Measurements from ENCODE around the gene FMN1.

Gene FMN1

GRCh38 chr15:33044598-33044997, 149.9 kb downstream of the FMN1 start:
- H3K9me2 ChIP-seq (replicated peaks; ENCODE audit: control insufficient read depth, low read length) = no peaks in the 10 kb centered on the region
- H3K79me2 ChIP-seq (ENCODE audit: control insufficient read depth, low read length) = no peaks in the 10 kb centered on the region
- H4K20me1 ChIP-seq (ENCODE audit: control insufficient read depth, insufficient read depth, low read depth, low read length) = no peaks in the 10 kb centered on the region
- H3K4me1 ChIP-seq (ENCODE audit: control insufficient read depth, low read length) = no peaks in the 10 kb centered on the region
- no peak for TF ChIP-seq CTCF (IDR thresholded peaks at IDR 0.05; ENCODE audit: low read depth, low read length, poor library complexity, severe bottlenecking)
- TF ChIP-seq EZH2phosphoT487 (IDR thresholded peaks at IDR 0.05; ENCODE audit: borderline replicate concordance, low read length) = no peak
- no peak overlapping the region for H3K4me3 ChIP-seq (ENCODE audit: low read length)
- H3K27ac ChIP-seq (ENCODE audit: low read depth, low read length) = no peak overlapping the region
- no peaks in the 10 kb centered on the region for H3F3A ChIP-seq (ENCODE audit: control insufficient read depth, insufficient read depth)
- H3K4me2 ChIP-seq (ENCODE audit: low read length) = no peak overlapping the region
- no peaks in the 10 kb centered on the region for H3K36me3 ChIP-seq (ENCODE audit: control insufficient read depth, low read length)
- no peaks in the 10 kb centered on the region for H3K27me3 ChIP-seq (ENCODE audit: control insufficient read depth, low read length)
- peaks cover 4% of the 10 kb centered on the region; the same call in 1 of the 2 replicates for H3K9me3 ChIP-seq (ENCODE audit: control insufficient read depth, insufficient read depth, low read length)

- Histone ChIP-seq H3K27ac (ENCODE audit: low read depth, low read length) (no peak overlapping the region), H3K4me1 (ENCODE audit: control insufficient read depth, low read length) (no peaks in the 10 kb centered on the region), H3K9me3 (ENCODE audit: control insufficient read depth, insufficient read depth, low read length) (peaks cover 4% of the 10 kb centered on the region; the same call in 1 of the 2 replicates), H3F3A (ENCODE audit: control insufficient read depth, insufficient read depth) (no peaks in the 10 kb centered on the region), H3K4me3 (ENCODE audit: low read length) (no peak overlapping the region), H4K20me1 (ENCODE audit: control insufficient read depth, insufficient read depth, low read depth, low read length) (no peaks in the 10 kb centered on the region), H3K36me3 (ENCODE audit: control insufficient read depth, low read length) (no peaks in the 10 kb centered on the region), H3K9me2 (replicated peaks; ENCODE audit: control insufficient read depth, low read length) (no peaks in the 10 kb centered on the region), H3K4me2 (ENCODE audit: low read length) (no peak overlapping the region), H3K27me3 (ENCODE audit: control insufficient read depth, low read length) (no peaks in the 10 kb centered on the region), H3K79me2 (ENCODE audit: control insufficient read depth, low read length) (no peaks in the 10 kb centered on the region)
- TF ChIP-seq EZH2phosphoT487 (IDR thresholded peaks at IDR 0.05; ENCODE audit: borderline replicate concordance, low read length) (no peak), CTCF (IDR thresholded peaks at IDR 0.05; ENCODE audit: low read depth, low read length, poor library complexity, severe bottlenecking) (no peak)
Measured at GRCh38 chr15:33043636-33044035, 150.9 kb downstream of the FMN1 start.

- H3K36me3 ChIP-seq (ENCODE audit: control insufficient read depth, low read length) = no peaks in the 10 kb centered on the region
- TF ChIP-seq CTCF (IDR thresholded peaks at IDR 0.05; ENCODE audit: low read depth, low read length, poor library complexity, severe bottlenecking) (no peak), EZH2phosphoT487 (IDR thresholded peaks at IDR 0.05; ENCODE audit: borderline replicate concordance, low read length) (no peak)
- H3K9me3 ChIP-seq (ENCODE audit: control insufficient read depth, insufficient read depth, low read length) = peaks cover 3% of the 10 kb centered on the region; the same call in 1 of the 2 replicates
- H3F3A ChIP-seq (ENCODE audit: control insufficient read depth, insufficient read depth) = no peaks in the 10 kb centered on the region
- no peaks in the 10 kb centered on the region for H3K79me2 ChIP-seq (ENCODE audit: control insufficient read depth, low read length)
- no peaks in the 10 kb centered on the region for H3K4me1 ChIP-seq (ENCODE audit: control insufficient read depth, low read length)
- H4K20me1 ChIP-seq (ENCODE audit: control insufficient read depth, insufficient read depth, low read depth, low read length) = no peaks in the 10 kb centered on the region
- no peak overlapping the region for H3K4me2 ChIP-seq (ENCODE audit: low read length)
- no peak overlapping the region for H3K27ac ChIP-seq (ENCODE audit: low read depth, low read length)
- H3K9me2 ChIP-seq (replicated peaks; ENCODE audit: control insufficient read depth, low read length) = no peaks in the 10 kb centered on the region
- no peak overlapping the region for H3K4me3 ChIP-seq (ENCODE audit: low read length)
- no peaks in the 10 kb centered on the region for H3K27me3 ChIP-seq (ENCODE audit: control insufficient read depth, low read length)
Measured at GRCh38 chr15:33040496-33040895, 154.0 kb downstream of the FMN1 start.

Data from DOHH2 (cell line).